Progenitor cell of endocrine pancreas (in vitro differentiated cells): ENCODE data around the gene STARD13. TPM values are rescaled to one million over a fixed set of nuclear protein-coding genes. Genes with fewer than 3 reads are reported as not detected.

Experiments used
- DNase-seq: peaks from one replicate; pipeline ENCODE4 v3.0.0; 2021; ENCODE audit warnings: low spot score; ENCODE audit not compliant: unreplicated experiment
- H3K27ac Mint-ChIP-seq: 2 replicates; pipeline ENCODE4 v1.8.0; 2021; ENCODE audit warnings: mild to moderate bottlenecking, moderate library complexity, mixed read lengths
- H3K27me3 Mint-ChIP-seq: 2 replicates; pipeline ENCODE4 v1.8.0; 2021; ENCODE audit warnings: mixed read lengths
- H3K36me3 Mint-ChIP-seq: 2 replicates; pipeline ENCODE4 v1.8.0; 2022; ENCODE audit warnings: mixed read lengths; ENCODE audit not compliant: insufficient read depth
- H3K4me1 Mint-ChIP-seq: 2 replicates; pipeline ENCODE4 v1.8.0; 2021; ENCODE audit warnings: low read depth, mixed read lengths
- H3K4me3 Mint-ChIP-seq: 2 replicates; pipeline ENCODE4 v1.8.0; 2021; ENCODE audit warnings: low read depth, mild to moderate bottlenecking, moderate library complexity, mixed read lengths
- H3K9me3 Mint-ChIP-seq: 2 replicates; pipeline ENCODE4 v1.8.0; 2021; ENCODE audit warnings: low read depth, mixed read lengths
- total RNA-seq: library from RNA; stranded (reverse); gene quantifications from 2 replicates; pipeline ENCODE4 v1.2.1, GENCODE V29; 2021
- TF ChIP-seq, protein P1 (sequence below): fragments of 200-600 bp; sonication (generic); IDR thresholded peaks from one replicate; pipeline ENCODE4 v1.5.0; 2021; ENCODE audit warnings: antibody characterized with exemption, mild to moderate bottlenecking; ENCODE audit not compliant: unreplicated experiment

STARD13 gene
- total RNA-seq, 1 donor from 2014 or later = 11.7 TPM

DNA sequence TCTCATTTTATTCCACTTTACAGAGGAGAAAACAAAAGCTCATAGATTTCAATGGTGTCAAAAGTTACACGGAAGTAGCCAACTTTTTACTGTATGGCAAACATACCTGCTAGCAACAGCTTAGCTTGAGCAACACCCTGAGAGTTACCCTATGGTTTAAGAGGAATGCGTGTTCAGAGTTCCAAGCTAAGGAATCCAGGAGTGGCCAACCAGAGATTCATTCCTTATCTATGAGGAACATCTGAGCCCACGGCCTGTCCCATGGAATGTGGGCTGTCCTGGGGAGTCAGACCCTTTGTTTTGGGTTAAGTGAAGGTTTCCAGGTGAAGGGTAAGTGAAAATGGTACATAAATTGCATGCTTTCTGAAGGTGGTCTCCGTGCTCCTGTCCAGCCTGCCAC, 67.5 kb downstream of the STARD13 start:
- TF ChIP-seq, protein P1, sequence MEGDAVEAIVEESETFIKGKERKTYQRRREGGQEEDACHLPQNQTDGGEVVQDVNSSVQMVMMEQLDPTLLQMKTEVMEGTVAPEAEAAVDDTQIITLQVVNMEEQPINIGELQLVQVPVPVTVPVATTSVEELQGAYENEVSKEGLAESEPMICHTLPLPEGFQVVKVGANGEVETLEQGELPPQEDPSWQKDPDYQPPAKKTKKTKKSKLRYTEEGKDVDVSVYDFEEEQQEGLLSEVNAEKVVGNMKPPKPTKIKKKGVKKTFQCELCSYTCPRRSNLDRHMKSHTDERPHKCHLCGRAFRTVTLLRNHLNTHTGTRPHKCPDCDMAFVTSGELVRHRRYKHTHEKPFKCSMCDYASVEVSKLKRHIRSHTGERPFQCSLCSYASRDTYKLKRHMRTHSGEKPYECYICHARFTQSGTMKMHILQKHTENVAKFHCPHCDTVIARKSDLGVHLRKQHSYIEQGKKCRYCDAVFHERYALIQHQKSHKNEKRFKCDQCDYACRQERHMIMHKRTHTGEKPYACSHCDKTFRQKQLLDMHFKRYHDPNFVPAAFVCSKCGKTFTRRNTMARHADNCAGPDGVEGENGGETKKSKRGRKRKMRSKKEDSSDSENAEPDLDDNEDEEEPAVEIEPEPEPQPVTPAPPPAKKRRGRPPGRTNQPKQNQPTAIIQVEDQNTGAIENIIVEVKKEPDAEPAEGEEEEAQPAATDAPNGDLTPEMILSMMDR = no peak
- H3K4me3 Mint-ChIP-seq = no peak overlapping the region
- H3K4me1 Mint-ChIP-seq = peaks cover 23% of the 10 kb centered on the region
- no peak for DNase-seq
- no peaks in the 10 kb centered on the region for H3K36me3 Mint-ChIP-seq
- H3K27me3 Mint-ChIP-seq = no peaks in the 10 kb centered on the region
- H3K9me3 Mint-ChIP-seq = no peaks in the 10 kb centered on the region
- H3K27ac Mint-ChIP-seq = peak overlapping the region; percentile 51

DNA sequence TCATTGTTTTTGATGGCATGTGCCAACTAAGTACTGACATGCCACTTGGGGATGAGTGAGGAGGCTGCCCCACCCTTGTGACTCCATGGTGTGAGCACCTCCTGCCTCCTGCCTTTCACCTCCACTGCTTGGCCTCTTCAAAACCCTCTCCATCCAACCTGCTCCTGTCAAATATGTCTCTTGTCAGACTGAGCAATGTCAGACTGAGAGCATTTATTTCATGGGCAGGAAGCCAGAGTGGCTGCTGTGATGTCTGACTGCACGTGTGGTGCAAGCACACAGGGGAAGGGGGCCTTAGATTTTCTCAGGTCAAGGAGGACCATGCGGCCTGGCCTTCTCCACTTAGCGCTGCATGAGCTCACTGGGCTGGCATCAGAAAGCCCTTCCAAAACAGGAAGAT, 68.3 kb downstream of the STARD13 start:
- Mint-ChIP-seq H3K4me3 (no peak overlapping the region), H3K9me3 (no peaks in the 10 kb centered on the region), H3K36me3 (no peaks in the 10 kb centered on the region), H3K27ac (peak overlapping the region; percentile 54), H3K27me3 (no peaks in the 10 kb centered on the region), H3K4me1 (peaks cover 26% of the 10 kb centered on the region)
- TF ChIP-seq, protein P1 = no peak
- DNase-seq = no peak

DNA sequence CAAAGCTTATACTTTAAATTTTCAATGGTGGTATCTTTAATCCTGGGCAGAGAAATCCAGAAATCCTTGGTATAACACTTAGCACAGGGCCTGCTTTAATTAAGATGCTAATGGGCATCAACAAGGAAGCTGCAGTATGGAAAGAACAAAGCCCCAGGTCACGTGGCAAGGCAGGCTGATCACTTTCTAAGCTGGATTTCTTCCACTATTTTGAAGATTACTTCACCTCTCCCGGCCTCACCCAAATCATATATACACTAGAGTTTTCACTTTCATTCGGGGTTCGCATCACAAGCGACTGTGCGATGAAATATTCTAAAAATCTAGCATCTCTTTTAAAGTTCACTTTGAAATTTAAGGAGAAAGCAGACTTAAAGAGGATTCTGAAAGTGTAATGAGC, 71.8 kb downstream of the STARD13 start:
- Mint-ChIP-seq H3K4me1 (peaks cover 26% of the 10 kb centered on the region), H3K27ac (peak overlapping the region; percentile 26), H3K4me3 (no peak overlapping the region), H3K27me3 (no peaks in the 10 kb centered on the region), H3K9me3 (no peaks in the 10 kb centered on the region), H3K36me3 (no peaks in the 10 kb centered on the region)
- no peak for DNase-seq
- TF ChIP-seq, protein P1 = no peak

DNA sequence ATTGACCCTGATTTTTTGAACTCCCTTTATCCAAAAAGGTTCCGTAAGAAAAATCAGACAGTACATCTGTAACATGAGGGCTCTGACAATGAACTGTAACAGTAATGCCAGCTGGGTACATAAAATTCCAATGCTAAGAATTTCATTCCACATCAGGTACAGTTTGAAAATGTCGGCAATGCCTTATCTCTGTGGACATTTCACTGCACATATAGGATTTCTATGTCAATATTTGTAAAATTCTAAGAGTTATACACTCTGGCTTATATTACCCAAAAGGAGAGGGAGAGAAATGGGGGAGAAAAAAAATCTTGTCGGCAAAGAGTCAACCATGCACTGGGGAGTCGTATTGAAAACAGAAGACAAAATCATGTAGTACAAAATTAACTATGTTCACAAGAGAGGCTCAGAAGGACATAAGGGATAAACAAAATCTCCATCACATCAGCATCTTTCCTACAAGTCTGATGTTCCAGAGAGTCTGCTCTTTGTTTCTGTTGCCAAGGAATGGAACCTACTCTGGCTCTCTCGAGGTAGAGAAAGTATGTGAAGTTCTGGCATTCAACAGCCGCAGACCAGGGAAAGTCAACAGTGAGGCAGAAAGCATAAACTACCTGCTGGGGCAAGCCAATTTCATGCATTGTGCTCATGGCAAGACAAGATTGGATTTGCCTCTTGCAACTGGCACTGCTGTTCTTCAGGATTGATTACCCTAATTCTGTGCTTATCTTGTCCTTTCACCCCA, 72.4 kb downstream of the STARD13 start:
- DNase-seq = no peak
- H3K36me3 Mint-ChIP-seq = no peaks in the 10 kb centered on the region
- H3K27ac Mint-ChIP-seq = no peak overlapping the region
- H3K9me3 Mint-ChIP-seq = no peaks in the 10 kb centered on the region
- H3K27me3 Mint-ChIP-seq = peaks cover 3% of the 10 kb centered on the region
- peaks cover 23% of the 10 kb centered on the region for H3K4me1 Mint-ChIP-seq
- H3K4me3 Mint-ChIP-seq = no peak overlapping the region
- TF ChIP-seq, protein P1 = no peak

DNA sequence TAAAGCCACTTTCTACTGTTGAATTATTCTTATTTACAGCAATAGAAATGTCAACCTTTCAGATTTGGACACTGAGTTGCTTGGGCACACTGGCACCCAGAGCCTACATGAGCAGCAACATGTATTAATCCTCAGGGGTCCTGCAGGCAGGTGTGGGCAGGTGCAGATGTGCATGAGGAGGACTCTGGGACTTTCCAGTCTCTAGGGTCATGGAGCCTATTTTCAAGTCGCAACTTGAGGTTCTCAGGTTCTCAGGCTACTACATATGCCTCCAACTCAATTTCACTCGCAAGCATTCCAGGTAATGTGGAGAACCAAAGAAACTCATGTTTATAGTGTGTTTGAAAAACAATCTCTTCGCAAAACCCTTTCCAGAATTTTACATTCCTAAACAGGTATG, 73.2 kb downstream of the STARD13 start:
- no peak for DNase-seq
- Mint-ChIP-seq H3K27me3 (peaks cover 3% of the 10 kb centered on the region), H3K27ac (no peak overlapping the region), H3K36me3 (no peaks in the 10 kb centered on the region), H3K9me3 (no peaks in the 10 kb centered on the region), H3K4me3 (no peak overlapping the region), H3K4me1 (peaks cover 19% of the 10 kb centered on the region)
- TF ChIP-seq, protein P1 = no peak
